ENCODE measurements around the gene PCDHA2.
"Not testable (repeated sequence)": the region's sequence is repeated elsewhere in the genome, so short reads cannot be mapped to it uniquely, and the experiment has no call there.

The PCDHA2 gene

GRCh38 chr5:140821375-140822280, 27.0 kb downstream of the PCDHA2 start, which contains the start of gene PCDHA5:
PCDHA5 (plus strand) TSS chr5:140821613.
- DNase-seq: no peak

- DNase-seq: no peak
Measured at GRCh38 chr5:140822281-140822629, 27.6 kb downstream of the PCDHA2 start.

- not testable (repeated sequence) for DNase-seq
Measured at GRCh38 chr5:140822969-140823368, 28.3 kb downstream of the PCDHA2 start.

DNA sequence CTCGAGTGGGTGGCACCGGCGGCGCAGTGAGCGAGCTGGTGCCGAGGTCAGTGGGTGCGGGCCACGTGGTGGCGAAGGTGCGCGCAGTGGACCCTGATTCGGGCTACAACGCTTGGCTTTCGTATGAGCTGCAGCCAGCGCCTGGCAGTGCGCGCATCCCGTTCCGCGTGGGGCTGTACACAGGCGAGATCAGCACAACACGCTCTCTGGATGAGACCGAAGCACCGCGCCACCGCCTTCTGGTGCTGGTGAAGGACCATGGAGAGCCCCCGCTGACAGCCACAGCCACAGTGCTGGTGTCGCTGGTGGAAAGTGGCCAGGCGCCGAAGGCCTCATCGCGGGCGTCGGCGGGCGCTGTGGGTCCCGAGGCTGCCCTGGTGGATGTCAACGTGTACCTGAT, 28.8 kb downstream of the PCDHA2 start:
- DNase-seq: no peak

- DNase-seq: no peak
Measured at GRCh38 chr5:140827704-140828361, 33.2 kb downstream of the PCDHA2 start, which contains the start of gene PCDHA6. PCDHA6 (plus strand) TSS chr5:140827960; CDS start chr5:140828092, 132 bp downstream.

DNA sequence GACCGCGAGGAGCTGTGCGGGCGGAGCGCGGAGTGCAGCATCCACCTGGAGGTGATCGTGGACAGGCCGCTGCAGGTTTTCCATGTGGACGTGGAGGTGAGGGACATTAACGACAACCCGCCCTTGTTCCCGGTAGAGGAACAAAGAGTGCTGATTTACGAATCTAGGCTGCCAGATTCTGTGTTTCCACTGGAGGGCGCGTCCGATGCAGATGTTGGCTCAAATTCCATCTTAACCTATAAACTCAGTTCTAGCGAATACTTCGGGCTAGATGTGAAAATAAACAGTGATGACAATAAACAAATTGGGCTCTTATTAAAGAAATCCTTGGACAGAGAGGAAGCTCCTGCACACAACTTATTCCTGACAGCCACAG, 33.7 kb downstream of the PCDHA2 start:
- DNase-seq: no peak

DNA sequence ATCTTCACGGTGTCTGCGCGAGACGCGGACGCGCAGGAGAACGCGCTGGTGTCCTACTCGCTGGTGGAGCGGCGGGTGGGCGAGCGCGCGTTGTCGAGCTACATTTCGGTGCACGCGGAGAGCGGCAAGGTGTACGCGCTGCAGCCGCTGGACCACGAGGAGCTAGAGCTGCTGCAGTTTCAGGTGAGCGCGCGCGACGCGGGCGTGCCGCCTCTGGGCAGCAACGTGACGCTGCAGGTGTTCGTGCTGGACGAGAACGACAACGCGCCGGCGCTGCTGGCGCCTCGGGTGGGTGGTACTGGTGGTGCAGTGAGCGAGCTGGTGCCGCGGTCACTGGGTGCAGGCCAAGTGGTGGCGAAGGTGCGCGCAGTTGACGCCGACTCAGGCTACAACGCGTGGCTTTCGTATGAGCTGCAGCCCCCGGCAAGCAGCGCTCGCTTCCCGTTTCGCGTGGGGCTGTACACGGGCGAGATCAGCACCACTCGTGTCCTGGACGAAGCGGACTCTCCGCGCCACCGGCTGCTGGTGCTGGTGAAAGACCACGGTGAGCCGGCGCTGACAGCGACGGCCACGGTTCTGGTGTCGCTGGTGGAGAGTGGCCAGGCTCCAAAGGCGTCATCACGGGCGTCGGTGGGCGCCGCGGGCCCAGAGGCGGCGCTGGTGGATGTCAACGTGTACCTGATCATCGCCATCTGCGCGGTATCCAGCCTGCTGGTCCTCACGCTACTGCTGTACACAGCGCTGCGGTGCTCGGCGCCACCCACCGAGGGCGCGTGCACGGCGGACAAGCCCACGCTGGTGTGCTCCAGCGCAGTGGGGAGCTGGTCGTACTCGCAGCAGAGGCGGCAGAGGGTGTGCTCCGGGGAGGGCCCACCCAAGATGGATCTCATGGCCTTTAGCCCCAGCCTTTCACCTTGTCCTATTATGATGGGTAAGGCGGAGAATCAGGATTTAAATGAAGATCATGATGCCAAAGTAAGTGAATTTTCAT, 35.2 kb downstream of the PCDHA2 start:
- not testable (repeated sequence) for DNase-seq

- DNase-seq: no peak
Measured at GRCh38 chr5:140833993-140834392, 39.3 kb downstream of the PCDHA2 start, which contains the start of gene PCDHA7. PCDHA7 (plus strand) TSS chr5:140834269; CDS start chr5:140834384, 115 bp downstream.

DNA sequence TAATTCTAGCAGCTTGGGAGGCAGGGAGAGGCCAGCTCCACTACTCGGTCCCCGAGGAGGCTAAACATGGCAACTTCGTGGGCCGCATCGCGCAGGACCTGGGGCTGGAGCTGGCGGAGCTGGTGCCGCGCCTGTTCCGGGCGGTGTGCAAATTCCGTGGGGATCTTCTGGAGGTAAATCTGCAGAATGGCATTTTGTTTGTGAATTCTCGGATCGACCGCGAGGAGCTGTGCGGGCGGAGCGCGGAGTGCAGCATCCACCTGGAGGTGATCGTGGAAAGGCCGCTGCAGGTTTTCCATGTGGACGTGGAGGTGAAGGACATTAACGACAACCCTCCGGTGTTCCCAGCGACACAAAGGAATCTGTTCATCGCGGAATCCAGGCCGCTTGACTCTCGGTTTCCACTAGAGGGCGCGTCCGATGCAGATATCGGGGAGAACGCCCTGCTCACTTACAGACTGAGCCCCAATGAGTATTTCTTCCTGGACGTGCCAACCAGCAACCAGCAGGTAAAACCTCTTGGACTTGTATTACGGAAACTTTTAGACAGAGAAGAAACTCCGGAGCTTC, 39.9 kb downstream of the PCDHA2 start:
- DNase-seq: not testable (repeated sequence)

GRCh38 chr5:140835622-140836510, 41.2 kb downstream of the PCDHA2 start:
- DNase-seq: no peak

- DNase-seq: no peak
Measured at GRCh38 chr5:140840978-140841962, 46.6 kb downstream of the PCDHA2 start, which contains the start of gene PCDHA8. PCDHA8 (plus strand) TSS chr5:140841187; CDS start chr5:140841322, 135 bp downstream.

DNA sequence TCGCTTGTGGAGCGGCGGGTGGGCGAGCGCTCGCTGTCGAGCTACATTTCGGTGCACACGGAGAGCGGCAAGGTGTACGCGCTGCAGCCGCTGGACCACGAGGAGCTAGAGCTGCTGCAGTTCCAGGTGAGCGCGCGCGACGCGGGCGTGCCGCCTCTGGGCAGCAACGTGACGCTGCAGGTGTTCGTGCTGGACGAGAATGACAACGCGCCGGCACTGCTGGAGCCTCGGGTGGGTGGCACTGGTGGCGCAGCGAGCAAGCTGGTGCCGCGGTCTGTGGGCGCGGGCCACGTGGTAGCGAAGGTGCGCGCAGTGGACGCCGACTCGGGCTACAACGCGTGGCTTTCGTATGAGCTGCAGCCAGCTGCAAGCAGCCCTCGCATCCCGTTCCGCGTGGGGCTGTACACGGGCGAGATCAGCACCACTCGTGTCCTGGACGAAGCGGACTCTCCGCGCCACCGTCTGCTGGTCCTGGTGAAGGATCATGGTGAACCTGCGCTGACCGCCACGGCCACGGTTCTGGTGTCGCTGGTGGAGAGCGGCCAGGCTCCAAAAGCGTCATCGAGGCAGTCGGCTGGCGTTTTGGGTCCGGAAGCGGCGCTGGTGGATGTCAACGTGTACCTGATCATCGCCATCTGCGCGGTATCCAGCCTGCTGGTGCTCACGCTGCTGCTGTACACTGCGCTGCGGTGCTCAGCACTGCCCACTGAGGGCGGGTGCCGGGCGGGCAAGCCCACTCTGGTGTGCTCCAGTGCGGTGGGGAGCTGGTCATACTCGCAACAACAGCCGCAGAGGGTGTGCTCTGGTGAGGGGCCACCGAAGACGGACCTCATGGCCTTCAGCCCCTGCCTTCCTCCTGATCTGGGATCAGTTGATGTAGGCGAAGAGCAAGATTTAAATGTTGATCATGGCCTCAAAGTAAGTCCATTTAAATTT, 48.4 kb downstream of the PCDHA2 start:
- DNase-seq: no peak
